ENCODE results near the gene KRTAP4-8.
"Not testable (repeated sequence)": the region's sequence is repeated elsewhere in the genome, so short reads cannot be mapped to it uniquely, and the experiment has no call there.

KRTAP4-8 gene

DNA sequence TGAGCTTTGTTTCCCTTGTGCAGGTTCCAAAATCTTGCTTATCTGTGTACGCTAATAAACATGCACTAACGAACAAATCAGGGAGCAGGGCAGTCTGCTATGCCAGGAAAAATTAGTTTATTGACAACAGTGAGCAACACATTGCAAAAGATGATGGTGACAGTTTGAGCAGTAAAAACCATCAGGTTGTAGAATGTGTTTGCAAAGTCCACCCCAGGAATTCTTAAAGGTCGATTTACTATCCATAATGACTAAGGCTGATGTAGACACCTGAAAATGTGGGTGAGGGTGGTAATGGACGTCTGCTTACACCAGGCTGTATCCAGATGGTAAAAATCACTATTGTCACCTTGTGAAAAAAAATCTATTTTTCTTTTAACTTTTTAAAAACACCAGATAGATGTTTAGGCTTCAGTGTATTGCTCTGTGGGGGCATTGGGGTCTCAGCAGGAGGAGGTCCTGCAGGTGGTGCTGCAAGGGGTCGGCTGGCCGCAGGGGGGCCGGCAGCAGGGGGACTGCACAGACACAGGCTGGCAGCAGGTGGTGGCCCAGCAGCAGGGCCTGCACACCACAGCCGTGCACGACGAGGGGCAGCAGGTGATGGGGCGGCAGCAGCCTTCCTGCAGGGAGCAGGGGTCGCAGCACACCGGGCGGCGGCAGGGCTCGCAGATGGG lies 32.8 kb downstream of the KRTAP4-8 start:
- DNase-seq (ENCODE audit: low read depth): not testable (repeated sequence)

- no peak for DNase-seq (ENCODE audit: low read depth)
These were observed 33.6 kb downstream of the KRTAP4-8 start for GRCh38 chr17:41064301-41064700.

GRCh38 chr17:41063449-41063848 lies 34.5 kb downstream of the KRTAP4-8 start:
- DNase-seq (ENCODE audit: low read depth): no peak

DNA sequence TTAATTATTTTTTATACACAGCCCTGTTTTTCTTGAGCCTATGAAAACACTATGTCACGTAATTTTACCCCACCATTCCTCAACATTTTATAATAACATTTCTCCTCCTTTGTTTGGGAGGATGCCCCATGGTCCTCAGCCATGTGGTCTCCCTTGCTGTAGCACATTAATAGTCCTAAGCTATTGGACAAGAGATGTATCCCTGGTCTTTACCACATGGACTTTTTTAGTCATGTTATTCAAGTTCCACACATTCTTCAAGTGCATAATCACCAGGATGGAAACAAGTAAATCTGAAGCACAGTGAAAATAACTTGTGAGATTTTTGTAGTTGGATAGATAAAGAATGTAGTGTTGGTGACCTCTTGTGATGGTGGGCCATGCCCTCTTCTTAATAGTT lies 36.0 kb downstream of the KRTAP4-8 start:
- DNase-seq (ENCODE audit: low read depth): peak; percentile 88

DNA sequence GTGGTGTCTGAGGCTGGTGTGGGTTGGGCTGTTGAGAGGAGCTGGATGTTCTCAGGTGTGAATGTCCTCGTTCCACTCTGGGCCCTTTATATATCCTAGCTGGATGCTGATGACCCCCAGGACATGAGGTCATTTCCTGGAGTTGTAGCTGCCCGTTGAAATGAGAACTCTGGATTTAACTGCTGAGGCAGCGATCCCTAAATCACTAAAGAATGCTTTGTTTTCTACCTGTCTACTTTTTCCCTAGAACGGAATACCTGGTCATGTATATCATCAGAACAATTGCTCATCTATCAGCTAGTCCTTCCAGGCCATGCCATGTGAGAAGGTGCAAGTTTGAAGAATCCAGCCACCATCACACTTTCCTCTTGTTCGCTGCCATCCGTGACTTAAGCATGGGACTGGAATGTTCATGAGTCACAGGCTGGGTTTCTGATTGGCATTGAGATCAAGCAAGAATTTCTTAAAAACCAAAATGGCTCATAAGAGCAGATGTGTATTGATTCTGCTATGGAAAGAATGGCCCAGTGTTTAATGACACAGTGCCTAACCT lies 37.8 kb downstream of the KRTAP4-8 start, which contains the start of gene KRTAP2-3:
Gene KRTAP2-3, minus strand, starts transcription at position 63 of the 553 bp plus-strand sequence. CDS start 64 bp downstream, outside the sequence.
- DNase-seq (ENCODE audit: low read depth): peak; percentile 88

DNA sequence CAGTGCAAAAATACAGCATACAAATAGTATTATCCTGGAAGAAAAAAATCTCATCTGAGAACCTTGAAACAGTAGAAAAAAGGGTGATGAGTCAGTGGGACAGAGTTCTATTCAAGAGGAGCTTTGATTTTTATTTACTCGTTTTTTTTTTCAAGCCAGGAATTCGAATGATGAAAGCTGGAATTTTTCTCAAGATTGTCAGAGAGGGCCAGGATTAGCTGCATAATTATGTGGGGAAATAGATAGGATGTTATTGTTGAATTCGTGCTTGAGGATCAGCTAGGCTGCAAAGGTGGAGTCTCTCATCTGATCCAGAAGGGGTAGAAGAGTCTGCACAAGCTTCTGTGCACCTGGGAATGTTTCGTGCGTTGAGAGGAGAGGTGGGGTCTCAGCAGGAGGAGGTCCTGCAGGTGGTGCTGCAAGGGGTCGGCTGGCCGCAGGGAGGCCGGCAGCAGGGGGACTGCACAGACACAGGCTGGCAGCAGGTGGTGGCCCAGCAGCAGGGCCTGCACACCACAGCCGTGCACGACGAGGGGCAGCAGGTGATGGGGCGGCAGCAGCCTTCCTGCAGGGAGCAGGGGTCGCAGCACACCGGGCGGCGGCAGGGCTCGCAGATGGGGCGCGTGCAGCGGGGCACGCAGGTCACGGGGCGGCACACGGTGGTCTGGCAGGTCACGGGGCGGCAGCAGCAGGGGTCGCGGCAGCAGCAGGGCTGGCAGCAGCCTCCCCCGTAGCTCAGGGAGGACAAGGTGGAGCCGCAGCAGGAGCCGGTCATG lies 38.5 kb downstream of the KRTAP4-8 start:
- DNase-seq (ENCODE audit: low read depth): peak; percentile 73

GRCh38 chr17:41058741-41059140 lies 39.2 kb downstream of the KRTAP4-8 start:
- no peak for DNase-seq (ENCODE audit: low read depth)

DNA sequence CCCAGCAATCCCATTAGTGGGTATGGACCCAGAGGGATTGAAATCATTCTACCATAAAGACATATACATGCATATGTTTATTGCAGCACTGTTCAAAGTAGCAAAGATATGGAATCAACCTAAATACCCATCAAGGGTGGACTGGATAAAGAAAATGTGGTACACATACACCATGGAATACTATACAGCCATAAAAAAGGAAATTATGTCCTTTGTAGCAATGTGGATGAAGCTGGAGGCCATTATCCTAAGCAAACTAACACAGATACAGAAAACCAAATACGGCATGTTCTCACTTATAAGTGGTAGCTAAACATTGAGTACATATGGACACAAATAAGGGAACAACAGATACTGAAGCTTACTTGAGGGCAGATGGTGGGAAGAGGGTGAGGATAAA lies 40.4 kb downstream of the KRTAP4-8 start:
- DNase-seq (ENCODE audit: low read depth): no peak

DNA sequence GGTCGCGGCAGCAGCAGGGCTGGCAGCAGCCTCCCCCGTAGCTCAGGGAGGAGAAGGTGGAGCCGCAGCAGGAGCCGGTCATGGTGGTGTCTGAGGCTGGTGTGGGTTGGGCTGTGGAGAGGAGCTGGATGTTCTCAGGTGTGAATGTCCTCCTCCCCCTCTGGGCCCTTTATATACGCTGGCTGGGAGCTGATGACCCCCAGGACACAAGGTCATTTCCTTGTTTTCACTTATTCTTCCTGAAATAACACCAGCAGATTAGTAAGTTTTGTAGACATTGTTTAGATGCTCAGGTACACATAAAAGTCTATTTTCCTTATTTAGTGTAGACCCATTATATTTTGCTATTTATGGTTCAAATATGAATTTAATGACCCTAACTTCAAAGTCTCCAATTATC lies 42.8 kb downstream of the KRTAP4-8 start, which contains the start of gene KRTAP2-2:
Gene KRTAP2-2, minus strand, starts transcription at position 101 of the 400 bp plus-strand sequence. Its CDS starts 19 bp downstream, at position 82.
- not testable (repeated sequence) for DNase-seq (ENCODE audit: low read depth)

- not testable (repeated sequence) for DNase-seq (ENCODE audit: low read depth)
These were observed 43.4 kb downstream of the KRTAP4-8 start for GRCh38 chr17:41054556-41054955.

DNA sequence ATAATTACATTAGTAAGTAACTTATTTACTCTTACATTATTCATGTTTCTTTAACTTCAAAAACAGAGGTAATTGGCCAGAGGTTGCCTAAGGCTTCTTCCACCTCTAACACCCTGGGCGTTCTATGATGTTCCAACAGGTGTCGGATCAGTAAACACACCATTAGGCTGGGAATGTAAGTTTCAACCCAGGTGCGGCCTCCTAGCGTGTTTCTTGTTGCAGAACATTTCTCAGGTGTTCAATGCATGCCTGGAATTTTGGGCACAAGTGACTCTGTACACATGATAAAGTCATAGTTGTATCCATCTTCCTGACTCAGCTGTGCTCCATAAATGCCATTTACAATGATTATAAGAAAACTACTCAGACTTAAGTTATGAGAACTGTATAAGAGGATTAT lies 43.9 kb downstream of the KRTAP4-8 start:
- DNase-seq (ENCODE audit: low read depth): no peak

DNA sequence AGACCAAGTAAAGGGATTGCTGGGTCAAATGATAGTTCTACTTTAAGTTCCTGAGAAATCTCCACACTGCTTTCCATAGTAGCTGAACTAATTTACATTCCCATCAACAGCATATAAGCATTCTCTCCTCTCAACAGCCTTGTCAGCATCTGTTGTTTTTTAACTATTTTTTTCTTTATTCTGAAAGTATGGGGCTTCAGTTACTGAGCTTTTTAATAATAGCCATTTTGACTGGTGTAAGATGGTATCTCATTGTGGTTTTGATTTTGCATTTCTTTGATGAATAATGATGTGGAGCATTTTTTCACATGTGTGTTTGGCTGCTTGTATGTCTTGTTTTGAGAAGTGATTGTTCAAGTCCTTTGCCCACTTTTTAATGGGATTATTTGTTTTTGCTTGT lies 45.4 kb downstream of the KRTAP4-8 start:
- no peak for DNase-seq (ENCODE audit: low read depth)

DNA sequence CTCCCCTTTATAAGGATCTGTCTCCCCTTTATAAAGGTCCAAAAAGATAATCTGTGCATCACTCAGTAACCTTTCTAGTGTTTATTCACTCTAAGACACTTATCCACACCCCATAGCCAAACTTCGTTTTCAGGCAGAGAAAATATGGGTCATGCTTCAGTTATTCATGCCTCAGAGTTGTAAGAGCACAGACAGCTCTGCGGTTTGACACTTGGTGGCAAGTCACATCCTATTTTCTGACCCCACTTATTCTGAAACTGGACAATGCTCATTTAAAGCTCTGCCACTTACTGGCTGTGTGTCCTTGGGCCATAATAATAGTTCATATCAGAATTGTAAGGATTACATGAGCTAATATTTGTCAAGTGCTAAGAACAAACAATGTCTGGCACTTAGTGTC lies 48.8 kb downstream of the KRTAP4-8 start:
- DNase-seq (ENCODE audit: low read depth): peak; percentile 57

- no peak for DNase-seq (ENCODE audit: low read depth)
These were observed 49.5 kb downstream of the KRTAP4-8 start for GRCh38 chr17:41048441-41048840.

All from stromal cell of bone marrow (primary cell).